ENCODE measurements around the gene NGDN.

The NGDN gene

GRCh38 chr14:23465261-23465660 is 4.2 kb upstream of the NGDN start:
- H3K36me3 Mint-ChIP-seq (ENCODE audit: insufficient read depth): no peaks in the 10 kb centered on the region
- no peak overlapping the region for H3K27ac Mint-ChIP-seq (ENCODE audit: low read depth)
- H3K4me3 Mint-ChIP-seq: no peak overlapping the region
- H3K27me3 Mint-ChIP-seq: peaks cover 2% of the 10 kb centered on the region
- ATAC-seq (replicated peaks; ENCODE audit: extremely low read depth, poor library complexity, severe bottlenecking) (no peak), DNase-seq (ENCODE audit: low spot score in 2 of 2) (no peak)
- no peaks in the 10 kb centered on the region for H3K4me1 Mint-ChIP-seq
- H3K9me3 Mint-ChIP-seq: no peaks in the 10 kb centered on the region

GRCh38 chr14:23468704-23469126 is 788 bp upstream of the NGDN start:
- H3K36me3 Mint-ChIP-seq (ENCODE audit: insufficient read depth): peaks cover 28% of the 10 kb centered on the region
- no peaks in the 10 kb centered on the region for H3K4me1 Mint-ChIP-seq
- H3K4me3 Mint-ChIP-seq: no peak overlapping the region
- ATAC-seq (replicated peaks; ENCODE audit: extremely low read depth, poor library complexity, severe bottlenecking): no peak
- H3K9me3 Mint-ChIP-seq: no peaks in the 10 kb centered on the region
- no peaks in the 10 kb centered on the region for H3K27me3 Mint-ChIP-seq
- DNase-seq (ENCODE audit: low spot score in 2 of 2): no peak
- H3K27ac Mint-ChIP-seq (ENCODE audit: low read depth): no peak overlapping the region

- Mint-ChIP-seq H3K36me3 (ENCODE audit: insufficient read depth) (peaks cover 38% of the 10 kb centered on the region), H3K4me3 (no peak overlapping the region), H3K4me1 (no peaks in the 10 kb centered on the region), H3K27me3 (no peaks in the 10 kb centered on the region), H3K9me3 (no peaks in the 10 kb centered on the region), H3K27ac (ENCODE audit: low read depth) (no peak overlapping the region)
- ATAC-seq (replicated peaks; ENCODE audit: extremely low read depth, poor library complexity, severe bottlenecking) (peak; percentile 5), DNase-seq (ENCODE audit: low spot score in 2 of 2) (no peak)
Observed at GRCh38 chr14:23469906-23470403, 452 bp downstream of the NGDN start.

- no peak for ATAC-seq (replicated peaks; ENCODE audit: extremely low read depth, poor library complexity, severe bottlenecking)
- Mint-ChIP-seq H3K27me3 (no peaks in the 10 kb centered on the region), H3K4me1 (no peaks in the 10 kb centered on the region), H3K36me3 (ENCODE audit: insufficient read depth) (peaks cover 48% of the 10 kb centered on the region), H3K27ac (ENCODE audit: low read depth) (no peak overlapping the region), H3K4me3 (no peak overlapping the region), H3K9me3 (no peaks in the 10 kb centered on the region)
- DNase-seq (ENCODE audit: low spot score in 2 of 2): no peak
Observed at GRCh38 chr14:23470947-23471346, 1.4 kb downstream of the NGDN start.

GRCh38 chr14:23478109-23478759 is 8.7 kb downstream of the NGDN start:
- H3K36me3 Mint-ChIP-seq (ENCODE audit: insufficient read depth): peaks cover 61% of the 10 kb centered on the region
- peak; percentile 75 for ATAC-seq (replicated peaks; ENCODE audit: extremely low read depth, poor library complexity, severe bottlenecking)
- H3K4me3 Mint-ChIP-seq: no peak overlapping the region
- no peaks in the 10 kb centered on the region for H3K9me3 Mint-ChIP-seq
- H3K4me1 Mint-ChIP-seq: peaks cover 17% of the 10 kb centered on the region
- peak; percentile 49 to 62 for DNase-seq (ENCODE audit: low spot score in 2 of 2)
- no peaks in the 10 kb centered on the region for H3K27me3 Mint-ChIP-seq
- peak overlapping the region; percentile 6 for H3K27ac Mint-ChIP-seq (ENCODE audit: low read depth)

GRCh38 chr14:23481362-23481970 is 12.0 kb downstream of the NGDN start:
- no peak for DNase-seq (ENCODE audit: low spot score in 2 of 2)
- ATAC-seq (replicated peaks; ENCODE audit: extremely low read depth, poor library complexity, severe bottlenecking): no peak
- Mint-ChIP-seq H3K36me3 (ENCODE audit: insufficient read depth) (peaks cover 37% of the 10 kb centered on the region), H3K4me3 (no peak overlapping the region), H3K9me3 (no peaks in the 10 kb centered on the region), H3K4me1 (peaks cover 17% of the 10 kb centered on the region), H3K27ac (ENCODE audit: low read depth) (no peak overlapping the region), H3K27me3 (no peaks in the 10 kb centered on the region)

GRCh38 chr14:23481979-23482822 is 12.7 kb downstream of the NGDN start:
- Mint-ChIP-seq H3K36me3 (ENCODE audit: insufficient read depth) (peaks cover 29% of the 10 kb centered on the region), H3K27ac (ENCODE audit: low read depth) (no peak overlapping the region), H3K4me3 (no peak overlapping the region), H3K9me3 (no peaks in the 10 kb centered on the region), H3K4me1 (peaks cover 12% of the 10 kb centered on the region), H3K27me3 (no peaks in the 10 kb centered on the region)
- no peak for ATAC-seq (replicated peaks; ENCODE audit: extremely low read depth, poor library complexity, severe bottlenecking)
- DNase-seq (ENCODE audit: low spot score in 2 of 2): no peak

GRCh38 chr14:23482823-23483148 is 13.3 kb downstream of the NGDN start:
- H3K4me3 Mint-ChIP-seq: no peak overlapping the region
- ATAC-seq (replicated peaks; ENCODE audit: extremely low read depth, poor library complexity, severe bottlenecking) (no peak), DNase-seq (ENCODE audit: low spot score in 2 of 2) (no peak)
- H3K4me1 Mint-ChIP-seq: peaks cover 11% of the 10 kb centered on the region
- no peak overlapping the region for H3K27ac Mint-ChIP-seq (ENCODE audit: low read depth)
- no peaks in the 10 kb centered on the region for H3K9me3 Mint-ChIP-seq
- no peaks in the 10 kb centered on the region for H3K27me3 Mint-ChIP-seq
- H3K36me3 Mint-ChIP-seq (ENCODE audit: insufficient read depth): peaks cover 24% of the 10 kb centered on the region

GRCh38 chr14:23483236-23483854 is 13.8 kb downstream of the NGDN start:
- DNase-seq (ENCODE audit: low spot score in 2 of 2): no peak
- Mint-ChIP-seq H3K9me3 (no peaks in the 10 kb centered on the region), H3K4me3 (no peak overlapping the region)

GRCh38 chr14:23485326-23485725 is 15.8 kb downstream of the NGDN start:
- H3K36me3 Mint-ChIP-seq (ENCODE audit: insufficient read depth): peaks cover 14% of the 10 kb centered on the region

More at GRCh38 chr14:23483236-23483854, 13.8 kb downstream of the NGDN start:
- no peak overlapping the region for H3K27ac Mint-ChIP-seq (ENCODE audit: low read depth)
- no peaks in the 10 kb centered on the region for H3K27me3 Mint-ChIP-seq
- H3K4me1 Mint-ChIP-seq: peaks cover 9% of the 10 kb centered on the region
- H3K36me3 Mint-ChIP-seq (ENCODE audit: insufficient read depth): peaks cover 18% of the 10 kb centered on the region
- ATAC-seq (replicated peaks; ENCODE audit: extremely low read depth, poor library complexity, severe bottlenecking): no peak

GRCh38 chr14:23486036-23486435 is 16.5 kb downstream of the NGDN start:
- DNase-seq (ENCODE audit: low spot score in 2 of 2) (no peak), ATAC-seq (replicated peaks; ENCODE audit: extremely low read depth, poor library complexity, severe bottlenecking) (no peak)
- H3K36me3 Mint-ChIP-seq (ENCODE audit: insufficient read depth): peaks cover 9% of the 10 kb centered on the region
- H3K4me1 Mint-ChIP-seq: peaks cover 6% of the 10 kb centered on the region
- no peaks in the 10 kb centered on the region for H3K9me3 Mint-ChIP-seq
- no peak overlapping the region for H3K4me3 Mint-ChIP-seq
- H3K27ac Mint-ChIP-seq (ENCODE audit: low read depth): no peak overlapping the region
- no peaks in the 10 kb centered on the region for H3K27me3 Mint-ChIP-seq

More at GRCh38 chr14:23485326-23485725, 15.8 kb downstream of the NGDN start:
- Mint-ChIP-seq H3K9me3 (no peaks in the 10 kb centered on the region), H3K4me3 (no peak overlapping the region), H3K4me1 (peaks cover 6% of the 10 kb centered on the region), H3K27me3 (no peaks in the 10 kb centered on the region), H3K27ac (ENCODE audit: low read depth) (no peak overlapping the region)
- DNase-seq (ENCODE audit: low spot score in 2 of 2) (no peak), ATAC-seq (replicated peaks; ENCODE audit: extremely low read depth, poor library complexity, severe bottlenecking) (no peak)

GRCh38 chr14:23487216-23487615 is 17.7 kb downstream of the NGDN start:
- Mint-ChIP-seq H3K9me3 (no peaks in the 10 kb centered on the region), H3K27me3 (no peaks in the 10 kb centered on the region), H3K4me1 (peaks cover 1% of the 10 kb centered on the region), H3K4me3 (no peak overlapping the region), H3K27ac (ENCODE audit: low read depth) (no peak overlapping the region), H3K36me3 (ENCODE audit: insufficient read depth) (peaks cover 8% of the 10 kb centered on the region)
- no peak for DNase-seq (ENCODE audit: low spot score in 2 of 2)
- no peak for ATAC-seq (replicated peaks; ENCODE audit: extremely low read depth, poor library complexity, severe bottlenecking)
